ENCODE results near the gene DOLPP1.

Gene DOLPP1

GRCh38 chr9:129100383-129101169, 19.7 kb downstream of the DOLPP1 start:
- Histone ChIP-seq H2AFZ (ENCODE audit: low read depth, low read length) (no peak overlapping the region), H4K20me1 (ENCODE audit: insufficient read depth, low read length) (no peaks in the 10 kb centered on the region), H3K4me2 (ENCODE audit: low read length) (no peak overlapping the region), H3K27ac (ENCODE audit: low read length) (no peak overlapping the region), H3K4me1 (ENCODE audit: low read length) (no peaks in the 10 kb centered on the region), H3K9me3 (ENCODE audit: insufficient read depth, low read length) (no peaks in the 10 kb centered on the region), H3K79me2 (ENCODE audit: low read length) (no peaks in the 10 kb centered on the region), H3K9ac (ENCODE audit: low read length) (no peak overlapping the region), H3K36me3 (replicated peaks; ENCODE audit: low read depth, low read length) (no peaks in the 10 kb centered on the region), H3K27me3 (ENCODE audit: low read depth, low read length) (0 out of 2 replicates have a peak, but pooled peaks cover under 1% of the 10 kb centered on the region), H3K4me3 (ENCODE audit: low read length) (no peak overlapping the region)
- TF ChIP-seq CTCF (IDR thresholded peaks at IDR 0.05; ENCODE audit: low read depth, low read length) (no peak), EZH2phosphoT487 (IDR thresholded peaks at IDR 0.05; ENCODE audit: low read depth) (no peak)

GRCh38 chr9:129101279-129101678, 20.4 kb downstream of the DOLPP1 start:
- Histone ChIP-seq H3K27ac (ENCODE audit: low read length) (no peak overlapping the region), H3K4me2 (ENCODE audit: low read length) (no peak overlapping the region), H3K79me2 (ENCODE audit: low read length) (no peaks in the 10 kb centered on the region), H3K27me3 (ENCODE audit: low read depth, low read length) (peaks cover 6% of the 10 kb centered on the region; the same call in 1 of the 2 replicates), H3K4me1 (ENCODE audit: low read length) (no peaks in the 10 kb centered on the region), H3K9ac (ENCODE audit: low read length) (no peak overlapping the region), H4K20me1 (ENCODE audit: insufficient read depth, low read length) (no peaks in the 10 kb centered on the region), H3K36me3 (replicated peaks; ENCODE audit: low read depth, low read length) (no peaks in the 10 kb centered on the region), H3K9me3 (ENCODE audit: insufficient read depth, low read length) (no peaks in the 10 kb centered on the region), H3K4me3 (ENCODE audit: low read length) (no peak overlapping the region), H2AFZ (ENCODE audit: low read depth, low read length) (no peak overlapping the region)
- TF ChIP-seq CTCF (IDR thresholded peaks at IDR 0.05; ENCODE audit: low read depth, low read length) (no peak), EZH2phosphoT487 (IDR thresholded peaks at IDR 0.05; ENCODE audit: low read depth) (no peak)

- H3K9ac ChIP-seq (ENCODE audit: low read length): no peak overlapping the region
- no peaks in the 10 kb centered on the region for H3K4me1 ChIP-seq (ENCODE audit: low read length)
- H3K27ac ChIP-seq (ENCODE audit: low read length): no peak overlapping the region
- no peak overlapping the region for H3K4me2 ChIP-seq (ENCODE audit: low read length)
- no peak for TF ChIP-seq CTCF (IDR thresholded peaks at IDR 0.05; ENCODE audit: low read depth, low read length)
- no peak for TF ChIP-seq EZH2phosphoT487 (IDR thresholded peaks at IDR 0.05; ENCODE audit: low read depth)
- no peak overlapping the region for H2AFZ ChIP-seq (ENCODE audit: low read depth, low read length)
- no peaks in the 10 kb centered on the region for H3K79me2 ChIP-seq (ENCODE audit: low read length)
- H3K36me3 ChIP-seq (replicated peaks; ENCODE audit: low read depth, low read length): no peaks in the 10 kb centered on the region
- no peak overlapping the region for H3K4me3 ChIP-seq (ENCODE audit: low read length)
- H4K20me1 ChIP-seq (ENCODE audit: insufficient read depth, low read length): no peaks in the 10 kb centered on the region
- peaks cover 6% of the 10 kb centered on the region; the same call in 1 of the 2 replicates for H3K27me3 ChIP-seq (ENCODE audit: low read depth, low read length)
- H3K9me3 ChIP-seq (ENCODE audit: insufficient read depth, low read length): no peaks in the 10 kb centered on the region
These were observed 21.2 kb downstream of the DOLPP1 start for GRCh38 chr9:129102095-129102525.

GRCh38 chr9:129102791-129103594, 22.1 kb downstream of the DOLPP1 start:
- Histone ChIP-seq H3K27ac (ENCODE audit: low read length) (no peak overlapping the region), H3K4me2 (ENCODE audit: low read length) (peak overlapping the region; percentile 23; the same call in 1 of the 2 replicates), H3K4me1 (ENCODE audit: low read length) (no peaks in the 10 kb centered on the region), H3K4me3 (ENCODE audit: low read length) (no peak overlapping the region), H4K20me1 (ENCODE audit: insufficient read depth, low read length) (no peaks in the 10 kb centered on the region), H3K36me3 (replicated peaks; ENCODE audit: low read depth, low read length) (no peaks in the 10 kb centered on the region), H3K9me3 (ENCODE audit: insufficient read depth, low read length) (no peaks in the 10 kb centered on the region), H3K9ac (ENCODE audit: low read length) (no peak overlapping the region), H2AFZ (ENCODE audit: low read depth, low read length) (peak overlapping the region; percentile 79; the same call in 1 of the 2 replicates), H3K27me3 (ENCODE audit: low read depth, low read length) (peaks cover 6% of the 10 kb centered on the region), H3K79me2 (ENCODE audit: low read length) (no peaks in the 10 kb centered on the region)
- TF ChIP-seq EZH2phosphoT487 (IDR thresholded peaks at IDR 0.05; ENCODE audit: low read depth) (no peak), CTCF (IDR thresholded peaks at IDR 0.05; ENCODE audit: low read depth, low read length) (peak; percentile 50)

Measured in OCI-LY3 (cell line).